ENCODE data around the gene ZNF93. TPM values are rescaled to one million over a fixed set of nuclear protein-coding genes. Genes with fewer than 3 reads are reported as not detected.

ZNF93 gene
- total RNA-seq, 1 donor from 2014 or later = 15.8 TPM

- Histone ChIP-seq H3K27me3 (ENCODE audit: insufficient read depth, low read length) (no peaks in the 10 kb centered on the region), H3K4me2 (ENCODE audit: low read length) (no peak overlapping the region), H3K27ac (ENCODE audit: low read depth, low read length) (no peak overlapping the region), H3K4me3 (ENCODE audit: insufficient read depth, low read depth, low read length) (no peak overlapping the region), H4K20me1 (ENCODE audit: insufficient read depth, low read length) (no peaks in the 10 kb centered on the region), H3K79me2 (ENCODE audit: insufficient read depth, low read length) (no peaks in the 10 kb centered on the region), H3K9ac (ENCODE audit: low read length) (no peak overlapping the region), H3K36me3 (ENCODE audit: insufficient read depth, low read length) (no peaks in the 10 kb centered on the region), H2AFZ (ENCODE audit: low read depth, low read length) (peak overlapping the region; percentile 60), H3K9me3 (ENCODE audit: insufficient read depth, low read depth, low read length) (peaks cover 8% of the 10 kb centered on the region), H3K4me1 (ENCODE audit: insufficient read depth, low read length) (no peaks in the 10 kb centered on the region)
- Mint-ChIP-seq H3K36me3 (ENCODE audit: low read depth, unreplicated experiment) (peaks cover 6% of the 10 kb centered on the region), H3K27ac (ENCODE audit: unreplicated experiment) (no peak overlapping the region), H3K4me3 (ENCODE audit: unreplicated experiment) (peak overlapping the region; percentile 81), H3K9me3 (ENCODE audit: unreplicated experiment) (peaks cover 38% of the 10 kb centered on the region), H3K4me1 (ENCODE audit: low read depth, unreplicated experiment) (no peaks in the 10 kb centered on the region), H3K27me3 (ENCODE audit: low read depth, unreplicated experiment) (no peaks in the 10 kb centered on the region)
- DNase-seq (ENCODE audit: low read depth) (no peak), FAIRE-seq (no peak)
- TF ChIP-seq EZH2 (IDR thresholded peaks at IDR 0.05; ENCODE audit: insufficient read depth, low read length) (no peak), CTCF (IDR thresholded peaks at IDR 0.05; ENCODE audit: insufficient read depth, low read depth, low read length) (no peak)
Measured at GRCh38 chr19:19860756-19861390, 39.9 kb upstream of the ZNF93 start.

- TF ChIP-seq CTCF (IDR thresholded peaks at IDR 0.05; ENCODE audit: insufficient read depth, low read depth, low read length) = no peak
- TF ChIP-seq EZH2 (IDR thresholded peaks at IDR 0.05; ENCODE audit: insufficient read depth, low read length) = no peak
- H3K4me1 Mint-ChIP-seq (ENCODE audit: low read depth, unreplicated experiment) = peaks cover 10% of the 10 kb centered on the region
- peak within 1 kb of the TSS; percentile 100 for H3K4me3 Mint-ChIP-seq (ENCODE audit: unreplicated experiment)
- no peaks in the 10 kb centered on the region for H3K36me3 ChIP-seq (ENCODE audit: insufficient read depth, low read length)
- H3K36me3 Mint-ChIP-seq (ENCODE audit: low read depth, unreplicated experiment) = peaks cover 9% of the 10 kb centered on the region
- FAIRE-seq = no peak
- H3K27me3 ChIP-seq (ENCODE audit: insufficient read depth, low read length) = no peaks in the 10 kb centered on the region
- H3K27me3 Mint-ChIP-seq (ENCODE audit: low read depth, unreplicated experiment) = no peaks in the 10 kb centered on the region
- peaks cover 4% of the 10 kb centered on the region for H4K20me1 ChIP-seq (ENCODE audit: insufficient read depth, low read length)
- H3K4me3 ChIP-seq (ENCODE audit: insufficient read depth, low read depth, low read length) = peak within 1 kb of the TSS; percentile 78
- peaks cover 6% of the 10 kb centered on the region for H3K9me3 ChIP-seq (ENCODE audit: insufficient read depth, low read depth, low read length)
- no peaks in the 10 kb centered on the region for H3K4me1 ChIP-seq (ENCODE audit: insufficient read depth, low read length)
- peaks cover 47% of the 10 kb centered on the region for H3K79me2 ChIP-seq (ENCODE audit: insufficient read depth, low read length)
- DNase-seq (ENCODE audit: low read depth) = peak; percentile 90
- peak within 1 kb of the TSS; percentile 91 for H3K9ac ChIP-seq (ENCODE audit: low read length)
- H3K4me2 ChIP-seq (ENCODE audit: low read length) = peak within 1 kb of the TSS; percentile 91
- H3K27ac ChIP-seq (ENCODE audit: low read depth, low read length) = peak within 1 kb of the TSS; percentile 80
- peak within 1 kb of the TSS; percentile 99 for H3K27ac Mint-ChIP-seq (ENCODE audit: unreplicated experiment)
- peaks cover 16% of the 10 kb centered on the region for H3K9me3 Mint-ChIP-seq (ENCODE audit: unreplicated experiment)
- peak within 1 kb of the TSS; percentile 99 for H2AFZ ChIP-seq (ENCODE audit: low read depth, low read length)
Measured at GRCh38 chr19:19865750-19866610, 34.8 kb upstream of the ZNF93 start, which contains the start of gene ZNF253. Gene ZNF253, plus strand, starts transcription at chr19:19865882. Its CDS starts 115 bp downstream, at chr19:19865997.

Data from astrocyte (in vitro differentiated cells and primary cell).